Endodermal cell (in vitro differentiated cells): ENCODE results near the gene WDR27. TPM values are rescaled to one million over a fixed set of nuclear protein-coding genes. Genes with fewer than 3 reads are reported as not detected.

Experiments
- DNase-seq: peaks from one replicate; pipeline ENCODE4 v3.0.0-alpha.2; 2017
- H3K27ac ChIP-seq: 2 replicates; pipeline ENCODE4 v1.5.1; 2013; ENCODE audit warnings: mild to moderate bottlenecking, low read depth, low read length, moderate library complexity
- H3K27me3 ChIP-seq: 2 replicates; pipeline ENCODE4 v1.6.1; 2013; ENCODE audit warnings: mild to moderate bottlenecking, low read length, moderate library complexity; ENCODE audit not compliant: insufficient read depth, control insufficient read depth, poor library complexity, severe bottlenecking
- H3K36me3 ChIP-seq: 2 replicates; pipeline ENCODE4 v1.7.0; 2013; ENCODE audit warnings: mild to moderate bottlenecking, low read length, moderate library complexity; ENCODE audit not compliant: control insufficient read depth, insufficient read depth
- H3K4me1 ChIP-seq: one replicate; pipeline ENCODE4 v1.7.0; 2013; ENCODE audit warnings: low read length; ENCODE audit not compliant: control insufficient read depth, insufficient read depth
- H3K4me3 ChIP-seq: 2 replicates; pipeline ENCODE4 v1.5.1; 2013; ENCODE audit warnings: mild to moderate bottlenecking, low read length, moderate library complexity
- H3K9ac ChIP-seq: 2 replicates; pipeline ENCODE4 v1.6.1; 2013; ENCODE audit warnings: mild to moderate bottlenecking, low read length, moderate library complexity; ENCODE audit not compliant: poor library complexity, severe bottlenecking; ENCODE audit errors: extremely low read depth
- H3K9me3 ChIP-seq: 2 replicates; pipeline ENCODE4 v1.6.1; 2013; ENCODE audit warnings: mild to moderate bottlenecking, low read length, moderate library complexity; ENCODE audit not compliant: control insufficient read depth
- H3K27ac Mint-ChIP-seq: 2 replicates; pipeline ENCODE4 v1.8.0; 2020; ENCODE audit warnings: mixed read lengths
- H3K27me3 Mint-ChIP-seq: 2 replicates; pipeline ENCODE4 v1.8.0; 2021; ENCODE audit warnings: mild to moderate bottlenecking, mixed read lengths; ENCODE audit not compliant: insufficient read depth
- H3K36me3 Mint-ChIP-seq: 2 replicates; pipeline ENCODE4 v1.8.0; 2020; ENCODE audit warnings: low read depth, mixed read lengths
- H3K4me1 Mint-ChIP-seq: 2 replicates; pipeline ENCODE4 v1.8.0; 2020; ENCODE audit warnings: mixed read lengths
- H3K4me3 Mint-ChIP-seq: 2 replicates; pipeline ENCODE4 v1.8.0; 2020; ENCODE audit warnings: mild to moderate bottlenecking, moderate library complexity, mixed read lengths
- H3K9me3 Mint-ChIP-seq: 2 replicates; pipeline ENCODE4 v1.8.0; 2020; ENCODE audit warnings: mild to moderate bottlenecking, mixed read lengths
- WGBS, 2 experiments: methylation state at CpG; one replicate each; pipeline versions ENCODE4 v1.1.5 to v1.1.7; 2013; ENCODE audit warnings: missing lambda C conversion rate in 2 of 2, mixed read lengths in 1 of 2; ENCODE audit not compliant: insufficient coverage in 1 of 2, insufficient read length in 1 of 2; 5-methylcytosine and 5-hydroxymethylcytosine counted together
- total RNA-seq, 2 donors: library from RNA; stranded (reverse); fragmentation: NEBNext Ultra II Directional in 1 of 2; extraction: Animal tissue kit (Norgen Biotek cat#: 25700) in 1 of 2; gene quantifications; 2 replicates in 1 of 2; 3 replicates in 1 of 2; pipeline ENCODE4 v1.2.1, GENCODE V29; 2021
- TF ChIP-seq, protein P1 (sequence below): fragments of 200-600 bp; sonication (generic); conservative IDR thresholded peaks from 2 replicates; pipeline ENCODE4 v1.5.0; 2021; ENCODE audit warnings: antibody characterized with exemption, mild to moderate bottlenecking

The WDR27 gene
- total RNA-seq, 2 donors from 2014 or later = 94.4 to 110 TPM

DNA sequence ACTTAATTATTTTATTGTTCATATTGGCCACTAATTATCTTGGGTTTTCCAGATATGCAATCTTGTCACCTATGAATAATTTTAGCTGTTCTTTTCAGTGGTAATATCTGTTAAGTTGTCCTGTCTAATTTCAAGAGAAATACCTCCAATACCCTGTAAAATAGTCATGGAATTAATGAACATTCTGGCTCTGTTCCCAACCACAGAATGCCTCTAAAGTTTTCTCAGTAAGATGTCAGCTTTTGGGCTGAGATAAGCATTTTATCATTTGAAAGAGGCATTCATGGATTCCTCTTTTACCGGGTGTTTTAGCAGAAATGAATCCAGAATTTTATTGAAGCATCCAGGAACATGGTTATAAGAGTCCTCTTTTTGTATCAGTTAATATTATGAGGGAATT, 109.3 kb downstream of the WDR27 start:
- peaks cover 2% of the 10 kb centered on the region for H3K9me3 Mint-ChIP-seq
- no peak overlapping the region for H3K4me3 Mint-ChIP-seq
- H3K36me3 Mint-ChIP-seq = peaks cover 37% of the 10 kb centered on the region
- peaks cover 8% of the 10 kb centered on the region for H3K9me3 ChIP-seq
- no peak overlapping the region for H3K9ac ChIP-seq
- no peak overlapping the region for H3K27ac ChIP-seq
- TF ChIP-seq, protein P1, sequence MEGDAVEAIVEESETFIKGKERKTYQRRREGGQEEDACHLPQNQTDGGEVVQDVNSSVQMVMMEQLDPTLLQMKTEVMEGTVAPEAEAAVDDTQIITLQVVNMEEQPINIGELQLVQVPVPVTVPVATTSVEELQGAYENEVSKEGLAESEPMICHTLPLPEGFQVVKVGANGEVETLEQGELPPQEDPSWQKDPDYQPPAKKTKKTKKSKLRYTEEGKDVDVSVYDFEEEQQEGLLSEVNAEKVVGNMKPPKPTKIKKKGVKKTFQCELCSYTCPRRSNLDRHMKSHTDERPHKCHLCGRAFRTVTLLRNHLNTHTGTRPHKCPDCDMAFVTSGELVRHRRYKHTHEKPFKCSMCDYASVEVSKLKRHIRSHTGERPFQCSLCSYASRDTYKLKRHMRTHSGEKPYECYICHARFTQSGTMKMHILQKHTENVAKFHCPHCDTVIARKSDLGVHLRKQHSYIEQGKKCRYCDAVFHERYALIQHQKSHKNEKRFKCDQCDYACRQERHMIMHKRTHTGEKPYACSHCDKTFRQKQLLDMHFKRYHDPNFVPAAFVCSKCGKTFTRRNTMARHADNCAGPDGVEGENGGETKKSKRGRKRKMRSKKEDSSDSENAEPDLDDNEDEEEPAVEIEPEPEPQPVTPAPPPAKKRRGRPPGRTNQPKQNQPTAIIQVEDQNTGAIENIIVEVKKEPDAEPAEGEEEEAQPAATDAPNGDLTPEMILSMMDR = no peak
- no peaks in the 10 kb centered on the region for H3K4me1 ChIP-seq
- H3K4me3 ChIP-seq = no peak overlapping the region
- 82 to 95% methylated on average over 1 of the region's 1 CpG for WGBS, 2 experiments
- no peak overlapping the region for H3K27ac Mint-ChIP-seq
- DNase-seq = no peak
- H3K36me3 ChIP-seq = peaks cover 19% of the 10 kb centered on the region
- H3K27me3 Mint-ChIP-seq = no peaks in the 10 kb centered on the region
- H3K27me3 ChIP-seq = no peaks in the 10 kb centered on the region
- no peaks in the 10 kb centered on the region for H3K4me1 Mint-ChIP-seq

DNA sequence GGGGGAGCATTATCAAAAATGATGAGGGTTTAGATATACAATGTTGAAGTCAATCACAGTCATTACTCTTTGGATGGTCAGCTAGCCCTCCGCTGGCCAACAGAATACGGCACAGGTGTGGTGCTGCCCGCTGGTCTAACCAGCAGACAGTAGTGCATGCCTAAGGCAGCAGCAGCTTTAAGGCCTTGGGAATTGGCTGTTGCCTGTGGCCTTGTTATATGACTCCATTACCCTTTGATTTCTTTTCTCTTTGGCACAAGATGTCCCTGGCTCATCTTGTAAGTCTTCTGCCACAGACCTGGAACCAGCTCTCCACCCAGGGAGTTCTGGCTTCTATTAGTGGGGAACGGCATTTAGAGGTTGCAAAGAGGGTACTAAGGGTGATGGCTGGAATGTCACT, 110.2 kb downstream of the WDR27 start:
- Histone ChIP-seq H3K27ac (no peak overlapping the region), H3K27me3 (no peaks in the 10 kb centered on the region), H3K4me3 (no peak overlapping the region), H3K9me3 (no peaks in the 10 kb centered on the region), H3K36me3 (peaks cover 15% of the 10 kb centered on the region), H3K9ac (no peak overlapping the region), H3K4me1 (no peaks in the 10 kb centered on the region)
- Mint-ChIP-seq H3K4me3 (no peak overlapping the region), H3K4me1 (no peaks in the 10 kb centered on the region), H3K27ac (no peak overlapping the region), H3K9me3 (no peaks in the 10 kb centered on the region), H3K36me3 (peaks cover 35% of the 10 kb centered on the region), H3K27me3 (no peaks in the 10 kb centered on the region)
- 73 to 75% methylated on average over 4 of the region's 4 CpGs for WGBS, 2 experiments
- no peak for DNase-seq
- TF ChIP-seq, protein P1 = peak; percentile 23

DNA sequence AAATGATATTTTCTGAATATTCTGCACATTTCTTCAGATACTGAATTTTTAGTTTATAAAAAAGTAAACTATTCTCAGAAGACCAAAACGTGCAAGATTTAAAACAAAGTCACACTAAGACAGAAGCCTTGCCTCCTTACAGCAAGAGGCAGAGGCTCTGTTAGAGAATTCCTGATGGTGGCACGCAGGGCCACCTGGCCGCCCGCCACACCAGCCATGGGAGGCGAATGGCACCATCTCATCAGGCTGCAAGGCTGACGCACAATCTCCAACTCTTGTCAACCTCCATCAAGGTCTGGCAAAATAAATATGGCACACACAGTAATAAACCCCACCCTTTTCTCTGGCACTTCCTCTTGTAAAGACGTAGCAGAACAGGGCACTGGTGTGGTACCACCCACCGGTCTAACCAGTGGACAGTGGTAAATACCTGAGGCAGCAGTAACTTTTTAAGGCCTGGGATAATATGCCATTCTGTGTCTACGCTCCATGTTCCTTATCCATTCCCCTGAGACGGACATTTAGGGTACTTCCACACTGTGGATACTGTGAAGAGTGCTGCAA, 111.4 kb downstream of the WDR27 start:
- DNase-seq = no peak
- H3K36me3 ChIP-seq = peaks cover 11% of the 10 kb centered on the region
- TF ChIP-seq, protein P1 = no peak
- H3K9ac ChIP-seq = no peak overlapping the region
- no peaks in the 10 kb centered on the region for H3K4me1 ChIP-seq
- Mint-ChIP-seq H3K27me3 (no peaks in the 10 kb centered on the region), H3K4me1 (no peaks in the 10 kb centered on the region), H3K4me3 (no peak overlapping the region), H3K36me3 (peaks cover 38% of the 10 kb centered on the region), H3K27ac (no peak overlapping the region), H3K9me3 (peaks cover 1% of the 10 kb centered on the region)
- no peak overlapping the region for H3K4me3 ChIP-seq
- no peak overlapping the region for H3K27ac ChIP-seq
- no peaks in the 10 kb centered on the region for H3K27me3 ChIP-seq
- H3K9me3 ChIP-seq = peaks cover 4% of the 10 kb centered on the region
- WGBS, 2 experiments = 93 to 96% methylated on average over 4 to 10 of the region's 10 CpGs
